Transverse colon (tissue), 4 donors: ENCODE data around the gene MOB2. TPM values are rescaled to one million over a fixed set of nuclear protein-coding genes. Genes with fewer than 3 reads are reported as not detected.

Experiments used
- DNase-seq: peaks from one replicate; pipeline ENCODE4 v3.0.0-alpha.2; 2019
- H3K27ac ChIP-seq, 4 donors: fragments of 200-600 bp; sonication (generic); 2 replicates each; pipeline ENCODE4 v1.5.1; 2016 to 2018; ENCODE audit warnings: inconsistent platforms in 4 of 4
- H3K27me3 ChIP-seq: fragments of 200-600 bp; sonication (generic); 2 replicates; pipeline ENCODE4 v1.5.1; 2017; ENCODE audit warnings: inconsistent platforms
- H3K36me3 ChIP-seq, 4 donors: fragments of 200-600 bp; sonication (generic); 2 replicates each; pipeline ENCODE4 v1.5.1; 2017 to 2019; ENCODE audit warnings: inconsistent platforms in 4 of 4
- H3K4me1 ChIP-seq, 4 donors: fragments of 200-600 bp; sonication (generic); 2 replicates each; pipeline ENCODE4 v1.5.1; 2017 to 2020; ENCODE audit warnings: inconsistent platforms in 4 of 4
- H3K4me3 ChIP-seq, 4 donors: fragments of 200-600 bp; sonication (generic); 1 replicate in 1 of 4; 2 replicates in 3 of 4; pipeline versions ENCODE4 v1.5.1 to v1.6.1; 2017 to 2019; ENCODE audit warnings: inconsistent platforms in 4 of 4
- H3K9me3 ChIP-seq, 2 donors: fragments of 200-600 bp; sonication (generic); 2 replicates each; pipeline ENCODE4 v1.5.1; 2017 to 2019; ENCODE audit warnings: inconsistent platforms in 2 of 2
- EP300 ChIP-seq: sonication (generic); formaldehyde crosslinking; IDR thresholded peaks from one replicate; pipeline ENCODE4 v1.6.1; 2017; ENCODE audit warnings: antibody characterized with exemption, low read depth
- POLR2A ChIP-seq: fragments of 450-650 bp; IDR thresholded peaks from one replicate; pipeline ENCODE4 v1.6.1; 2016; ENCODE audit warnings: antibody characterized with exemption, mild to moderate bottlenecking, moderate library complexity
- POLR2AphosphoS5 ChIP-seq, 3 donors: sonication (generic); formaldehyde crosslinking; IDR thresholded peaks; one replicate each; pipeline ENCODE4 v1.6.1; 2016; ENCODE audit warnings: antibody characterized with exemption in 3 of 3
- WGBS, 2 donors: methylation state at CpG; one replicate each; pipeline ENCODE4 v1.1.5; 2018; ENCODE audit warnings: low coverage in 1 of 2; 5-methylcytosine and 5-hydroxymethylcytosine counted together
- in situ Hi-C, 4 donors: fragments of 200-750 bp; cut with MboI; loops; one replicate each; pipeline versions ENCODE4 v1.15.0 to v1.15.1; 2017; ENCODE audit warnings: low sequenced_read_pairs in 3 of 4, low pct_ligation_motif_present in 1 of 4, low pct_unique_long_range_greater_than_20kb in 1 of 4
- intact Hi-C: fragments of 100-400 bp; cut with DNase I; formaldehyde crosslinking; loops from one replicate; pipeline ENCODE4 v1.15.1; 2023; ENCODE audit warnings: low total_unique reads
- total RNA-seq, 4 donors: library from RNA; depleted of rRNA; stranded (reverse); fragments of >200 nt; gene quantifications; one replicate each; pipeline ENCODE4 v1.1.0, GENCODE V29; 2016
- TF ChIP-seq, protein P1 (sequence below), 5 experiments: fragments of 200-600 bp in 3 of 5; fragments of 450-650 bp in 2 of 5; sonication (generic) in 3 of 5; IDR thresholded peaks; 1 replicate in 2 of 5; 2 replicates in 3 of 5; pipeline ENCODE4 v1.5.1; 2016 to 2017; ENCODE audit warnings: antibody characterized with exemption in 5 of 5, inconsistent platforms in 3 of 5, mild to moderate bottlenecking in 2 of 5, moderate library complexity in 1 of 5

Gene MOB2
- total RNA-seq, 4 donors from 2014 or later, result 22.8 to 56.7 (median 42.4) TPM

DNA sequence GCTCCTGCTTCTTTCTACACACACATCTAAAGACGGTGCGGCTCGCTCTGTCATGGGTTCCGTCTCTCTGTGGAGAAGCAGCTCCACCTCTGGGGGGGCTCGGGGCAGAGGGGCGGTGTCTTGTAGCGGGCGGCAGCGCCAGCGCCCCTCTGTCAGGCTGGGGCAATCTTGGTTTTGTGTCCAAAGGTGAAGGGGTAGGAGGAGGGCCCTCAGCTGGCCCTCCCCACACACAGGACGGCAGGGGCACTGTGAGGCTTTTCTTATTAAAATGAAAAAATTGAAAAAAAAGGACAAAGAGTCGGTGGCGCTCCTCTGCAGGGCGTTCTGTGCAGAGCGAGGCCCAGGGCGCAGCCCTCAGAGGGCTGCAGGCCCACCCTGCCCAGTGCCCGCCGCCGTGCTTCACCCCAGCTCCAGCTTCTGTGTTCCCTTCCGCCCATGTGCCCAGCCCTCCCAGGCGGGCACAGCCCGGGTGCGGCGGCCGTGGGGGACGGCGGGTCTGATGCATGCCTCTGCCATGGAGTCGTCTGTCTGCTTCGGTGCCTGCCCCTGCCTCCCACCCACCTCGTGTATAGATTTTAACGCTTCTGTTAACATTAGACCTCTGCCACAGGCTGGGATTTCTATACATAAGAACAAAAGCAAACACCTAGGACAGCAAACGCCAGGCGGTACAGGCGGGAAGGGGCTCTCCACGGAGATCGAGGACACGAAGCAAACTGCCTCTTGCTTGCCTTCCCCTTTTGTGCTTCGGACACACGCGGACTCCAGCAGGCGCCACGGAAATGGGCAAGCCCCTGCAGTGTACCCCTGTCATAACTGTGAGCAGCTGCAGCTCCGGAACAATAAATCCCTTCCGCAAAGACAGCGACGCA lies 24.5 kb downstream of the MOB2 start:
- WGBS, 2 donors, result 77 to 80% methylated on average over 8 to 29 of the region's 46 CpGs
- in situ Hi-C loops, result no loop called here
- H3K27ac ChIP-seq, result peak overlapping the region; percentile 70 to 97 (median 87)

GRCh38 chr11:1460986-1461825 lies 25.4 kb downstream of the MOB2 start:
- DNase-seq, result peak; percentile 28
- intact Hi-C loops, result no loop called here
- peaks cover 16 to 32% (median 24%) of the 10 kb centered on the region in 4 donors for H3K4me1 ChIP-seq
- peak overlapping the region; percentile 70 to 97 (median 87) for H3K27ac ChIP-seq
- TF ChIP-seq EP300, result no peak
- no peak for TF ChIP-seq POLR2A
- TF ChIP-seq POLR2AphosphoS5 (IDR thresholded peaks at IDR 0.05), result peak in 1 of 3 donors; percentile 20
- TF ChIP-seq, protein P1, sequence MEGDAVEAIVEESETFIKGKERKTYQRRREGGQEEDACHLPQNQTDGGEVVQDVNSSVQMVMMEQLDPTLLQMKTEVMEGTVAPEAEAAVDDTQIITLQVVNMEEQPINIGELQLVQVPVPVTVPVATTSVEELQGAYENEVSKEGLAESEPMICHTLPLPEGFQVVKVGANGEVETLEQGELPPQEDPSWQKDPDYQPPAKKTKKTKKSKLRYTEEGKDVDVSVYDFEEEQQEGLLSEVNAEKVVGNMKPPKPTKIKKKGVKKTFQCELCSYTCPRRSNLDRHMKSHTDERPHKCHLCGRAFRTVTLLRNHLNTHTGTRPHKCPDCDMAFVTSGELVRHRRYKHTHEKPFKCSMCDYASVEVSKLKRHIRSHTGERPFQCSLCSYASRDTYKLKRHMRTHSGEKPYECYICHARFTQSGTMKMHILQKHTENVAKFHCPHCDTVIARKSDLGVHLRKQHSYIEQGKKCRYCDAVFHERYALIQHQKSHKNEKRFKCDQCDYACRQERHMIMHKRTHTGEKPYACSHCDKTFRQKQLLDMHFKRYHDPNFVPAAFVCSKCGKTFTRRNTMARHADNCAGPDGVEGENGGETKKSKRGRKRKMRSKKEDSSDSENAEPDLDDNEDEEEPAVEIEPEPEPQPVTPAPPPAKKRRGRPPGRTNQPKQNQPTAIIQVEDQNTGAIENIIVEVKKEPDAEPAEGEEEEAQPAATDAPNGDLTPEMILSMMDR (IDR thresholded peaks at IDR 0.05), result no peak
- H3K27me3 ChIP-seq, result no peaks in the 10 kb centered on the region
- 40 to 69% methylated on average over 3 to 48 of the region's 50 CpGs for WGBS, 2 donors
- H3K36me3 ChIP-seq, result no peaks in the 10 kb centered on the region
- peak overlapping the region; percentile 21 to 42 (median 33) for H3K4me3 ChIP-seq
- in situ Hi-C loops, result no loop called here
- no peaks in the 10 kb centered on the region for H3K9me3 ChIP-seq

More for the DNA sequence above, 24.5 kb downstream of the MOB2 start:
- H3K4me3 ChIP-seq, result no peak overlapping the region
- no peaks in the 10 kb centered on the region for H3K27me3 ChIP-seq
- no peak for DNase-seq
- peaks cover 16 to 32% (median 24%) of the 10 kb centered on the region in 4 donors for H3K4me1 ChIP-seq
- no peaks in the 10 kb centered on the region for H3K9me3 ChIP-seq
- TF ChIP-seq EP300, result no peak
- TF ChIP-seq, protein P1 (IDR thresholded peaks at IDR 0.05), result no peak
- intact Hi-C loops, result no loop called here
- no peaks in the 10 kb centered on the region for H3K36me3 ChIP-seq

DNA sequence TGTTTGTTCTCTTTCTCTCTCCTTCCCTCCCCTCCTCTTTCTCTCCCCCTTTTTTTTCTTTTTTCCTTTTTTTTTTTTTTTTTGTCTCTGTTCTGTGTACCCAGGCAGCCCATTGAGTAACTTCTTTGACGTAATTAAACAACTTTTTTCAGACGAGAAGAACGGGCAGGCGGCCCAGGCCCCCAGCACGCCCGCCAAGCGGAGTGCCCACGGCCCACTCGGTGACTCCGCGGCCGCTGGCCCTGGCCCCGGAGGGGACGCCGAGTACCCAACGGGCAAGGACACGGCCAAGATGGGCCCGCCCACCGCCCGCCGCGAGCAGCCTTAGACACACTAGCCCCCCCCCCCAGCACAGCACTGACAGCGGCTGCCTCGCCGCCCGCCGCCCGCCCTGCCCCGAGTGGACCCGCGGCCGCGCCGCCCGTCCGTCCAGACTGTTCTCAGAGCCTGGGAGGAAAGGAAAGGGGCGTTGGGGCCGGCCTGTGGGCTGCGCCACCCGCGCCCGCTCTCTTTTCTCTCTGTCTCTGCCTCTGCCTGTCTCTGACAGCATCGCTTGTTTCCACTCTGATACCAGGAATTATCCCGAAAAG lies 26.1 kb downstream of the MOB2 start:
- WGBS, 2 donors, result 0 to 65% methylated on average over 1 to 44 of the region's 44 CpGs
- Histone ChIP-seq H3K27ac (peak overlapping the region; percentile 70 to 97 (median 87)), H3K4me1 (peaks cover 16 to 32% (median 24%) of the 10 kb centered on the region in 4 donors), H3K4me3 (peak overlapping the region; percentile 21 to 44 (median 34)), H3K36me3 (no peaks in the 10 kb centered on the region), H3K27me3 (no peaks in the 10 kb centered on the region), H3K9me3 (no peaks in the 10 kb centered on the region)
- intact Hi-C loops, result no loop called here
- in situ Hi-C loops, result no loop called here
- peak; percentile 57 for DNase-seq
- TF ChIP-seq EP300 (peak; percentile 59), POLR2AphosphoS5 (IDR thresholded peaks at IDR 0.05) (peak in 2 of 3 donors; percentile 45 to 50)
- TF ChIP-seq, protein P1 (IDR thresholded peaks at IDR 0.05), result no peak
